Right renal pelvis (tissue), 4 donors: ENCODE data around the gene IFNL4. TPM values are rescaled to one million over a fixed set of nuclear protein-coding genes. Genes with fewer than 3 reads are reported as not detected.
A peak's percentile ranks its signal among the peaks of the same experiment; 100 is the strongest.
"Not testable (repeated sequence)": the region's sequence is repeated elsewhere in the genome, so short reads cannot be mapped to it uniquely, and the experiment has no call there.

Experiments used
- DNase-seq, 4 donors: peaks; one replicate each; pipeline ENCODE4 v3.0.0-alpha.2; 2013; ENCODE audit warnings: low read depth in 4 of 4, low spot score in 3 of 4, missing footprints in 1 of 4
- polyA plus RNA-seq, 4 donors: library from polyadenylated mRNA; unstranded; fragments of 120-200 nt; gene quantifications; one replicate each; pipeline ENCODE4 v1.2.1, GENCODE V29; 2013; ENCODE audit not compliant: insufficient read length in 4 of 4

Gene IFNL4
- polyA plus RNA-seq, 4 donors = 0.14 to 0.17 TPM; not detected in 2

- DNase-seq = no peak
Measured at GRCh38 chr19:39230096-39230764, 18.4 kb downstream of the IFNL4 start.

- no peak for DNase-seq
Measured at GRCh38 chr19:39224910-39225309, 23.7 kb downstream of the IFNL4 start.

GRCh38 chr19:39223703-39224279, 24.9 kb downstream of the IFNL4 start:
- no peak for DNase-seq

GRCh38 chr19:39219108-39219507, 29.5 kb downstream of the IFNL4 start:
- not testable (repeated sequence) for DNase-seq

GRCh38 chr19:39218230-39219007, 30.2 kb downstream of the IFNL4 start:
- no peak for DNase-seq

- DNase-seq = no peak
Measured at GRCh38 chr19:39217094-39217493, 31.6 kb downstream of the IFNL4 start.

GRCh38 chr19:39215323-39215722, 33.3 kb downstream of the IFNL4 start:
- not testable (repeated sequence) for DNase-seq

GRCh38 chr19:39212375-39212742, 36.3 kb downstream of the IFNL4 start:
- no peak for DNase-seq

- DNase-seq = no peak
Measured at GRCh38 chr19:39211731-39212374, 36.8 kb downstream of the IFNL4 start.

- DNase-seq = no peak
Measured at GRCh38 chr19:39209196-39209595, 39.5 kb downstream of the IFNL4 start.

- no peak for DNase-seq
Measured at GRCh38 chr19:39208175-39208795, 40.4 kb downstream of the IFNL4 start.

GRCh38 chr19:39207293-39207836, 41.3 kb downstream of the IFNL4 start:
- DNase-seq = no peak

- no peak for DNase-seq
Measured at GRCh38 chr19:39206122-39206521, 42.5 kb downstream of the IFNL4 start.

GRCh38 chr19:39205449-39205764, 43.2 kb downstream of the IFNL4 start:
- DNase-seq = no peak

- no peak for DNase-seq
Measured at GRCh38 chr19:39203372-39204341, 45.0 kb downstream of the IFNL4 start, which contains the start of gene SYCN. TSS of gene SYCN (minus strand) at chr19:39204263. CDS start at chr19:39204254, 9 bp downstream.

GRCh38 chr19:39202998-39203355, 45.7 kb downstream of the IFNL4 start:
- DNase-seq = no peak

- DNase-seq = no peak
Measured at GRCh38 chr19:39200803-39201115, 47.9 kb downstream of the IFNL4 start.

GRCh38 chr19:39200066-39200802, 48.4 kb downstream of the IFNL4 start:
- no peak for DNase-seq

GRCh38 chr19:39199025-39199424, 49.6 kb downstream of the IFNL4 start:
- DNase-seq = peak in 3 of 4 donors; percentile 54 to 65 (median 62)
